Neural progenitor cell (in vitro differentiated cells): Measurements from ENCODE around the gene TSPAN11.

ENCODE experiments used
- EZH2 ChIP-seq: fragments of 200-600 bp; sonication (generic); IDR thresholded peaks from 2 replicates; pipeline ENCODE4 v1.6.1; 2017; ENCODE audit warnings: antibody characterized with exemption, mild to moderate bottlenecking, moderate library complexity
- EZH2phosphoT487 ChIP-seq: fragments of 200-600 bp; sonication (generic); IDR thresholded peaks from 2 replicates; pipeline ENCODE4 v1.6.1; 2017; ENCODE audit warnings: antibody characterized with exemption
- TF ChIP-seq, protein P1 (sequence below): fragments of 200-600 bp; sonication (generic); IDR thresholded peaks from 2 replicates; pipeline ENCODE4 v1.5.1; 2017; ENCODE audit warnings: antibody characterized with exemption, mild to moderate bottlenecking

DNA sequence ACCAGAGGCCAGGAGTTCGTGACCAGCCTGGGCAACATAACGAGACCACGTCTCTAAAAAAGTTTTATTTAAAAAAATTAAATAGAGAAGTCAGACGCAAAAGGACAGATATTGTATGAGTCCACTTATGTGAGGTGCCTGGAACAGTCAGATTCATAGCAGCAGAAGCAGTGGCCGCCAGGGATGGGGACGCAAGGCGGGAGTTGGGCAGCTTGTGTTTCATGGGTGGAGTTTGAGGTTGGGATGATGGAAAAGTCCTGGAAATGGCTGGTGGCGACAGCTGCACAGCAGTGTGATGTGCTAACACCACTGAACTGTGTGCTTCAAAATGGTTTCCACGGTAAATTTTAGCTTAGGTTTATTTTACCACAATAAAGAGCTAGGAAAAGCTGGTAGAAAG, 89.5 kb downstream of the TSPAN11 start:
- TF ChIP-seq, protein P1, sequence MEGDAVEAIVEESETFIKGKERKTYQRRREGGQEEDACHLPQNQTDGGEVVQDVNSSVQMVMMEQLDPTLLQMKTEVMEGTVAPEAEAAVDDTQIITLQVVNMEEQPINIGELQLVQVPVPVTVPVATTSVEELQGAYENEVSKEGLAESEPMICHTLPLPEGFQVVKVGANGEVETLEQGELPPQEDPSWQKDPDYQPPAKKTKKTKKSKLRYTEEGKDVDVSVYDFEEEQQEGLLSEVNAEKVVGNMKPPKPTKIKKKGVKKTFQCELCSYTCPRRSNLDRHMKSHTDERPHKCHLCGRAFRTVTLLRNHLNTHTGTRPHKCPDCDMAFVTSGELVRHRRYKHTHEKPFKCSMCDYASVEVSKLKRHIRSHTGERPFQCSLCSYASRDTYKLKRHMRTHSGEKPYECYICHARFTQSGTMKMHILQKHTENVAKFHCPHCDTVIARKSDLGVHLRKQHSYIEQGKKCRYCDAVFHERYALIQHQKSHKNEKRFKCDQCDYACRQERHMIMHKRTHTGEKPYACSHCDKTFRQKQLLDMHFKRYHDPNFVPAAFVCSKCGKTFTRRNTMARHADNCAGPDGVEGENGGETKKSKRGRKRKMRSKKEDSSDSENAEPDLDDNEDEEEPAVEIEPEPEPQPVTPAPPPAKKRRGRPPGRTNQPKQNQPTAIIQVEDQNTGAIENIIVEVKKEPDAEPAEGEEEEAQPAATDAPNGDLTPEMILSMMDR, result no peak
- TF ChIP-seq EZH2, result no peak
- TF ChIP-seq EZH2phosphoT487, result no peak
